Kidney epithelial cell (primary cell): ENCODE results near the gene CCDC178. TPM values are rescaled to one million over a fixed set of nuclear protein-coding genes. Genes with fewer than 3 reads are reported as not detected.

Experiments
- DNase-seq: peaks from one replicate; pipeline ENCODE4 v3.0.0-alpha.2; 2010; ENCODE audit warnings: low read depth
- H3K27me3 ChIP-seq: 2 replicates; pipeline ENCODE4 v1.6.0; 2011; ENCODE audit warnings: low read length; ENCODE audit not compliant: control insufficient read depth, insufficient read depth
- H3K36me3 ChIP-seq: 2 replicates; pipeline ENCODE4 v1.5.1; 2011; ENCODE audit warnings: low read length; ENCODE audit not compliant: control insufficient read depth, insufficient read depth
- H3K4me3 ChIP-seq: 2 replicates; pipeline ENCODE4 v1.5.1; 2011; ENCODE audit warnings: low read depth, mild to moderate bottlenecking, control low read depth, low read length
- total RNA-seq: library from RNA; depleted of rRNA; stranded (reverse); fragments of >200 nt; gene quantifications from 2 replicates; pipeline ENCODE4 v1.2.3, GENCODE V29; 2015
- TF ChIP-seq, protein P1 (sequence below): IDR thresholded peaks from 2 replicates; pipeline ENCODE4 v1.5.1; 2011; ENCODE audit warnings: mild to moderate bottlenecking, moderate library complexity, low read length, control low read depth, inconsistent platforms; ENCODE audit not compliant: insufficient read depth, poor library complexity, severe bottlenecking

CCDC178 gene
- total RNA-seq, 1 donor from 2014 or later, result 0.08 TPM

DNA sequence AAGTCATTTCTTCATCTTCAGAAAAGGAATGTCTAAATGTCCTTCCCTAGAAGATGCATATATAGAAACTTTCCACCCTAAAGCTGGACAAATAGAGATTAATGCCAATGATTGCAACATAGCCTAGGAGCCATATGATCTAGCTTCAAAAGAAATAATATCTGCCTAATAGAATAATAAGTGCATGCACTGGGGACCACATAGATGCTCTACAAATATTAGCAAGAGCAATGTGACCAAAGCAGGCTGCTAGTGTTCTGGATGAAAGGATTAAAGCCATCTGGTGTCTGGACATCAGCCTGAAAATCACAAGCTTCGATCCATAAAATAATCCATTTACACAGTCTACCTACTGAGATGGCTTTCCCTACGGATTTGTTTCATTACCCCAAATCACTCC is 387.6 kb downstream of the CCDC178 start:
- H3K27me3 ChIP-seq, result no peaks in the 10 kb centered on the region
- no peaks in the 10 kb centered on the region for H3K36me3 ChIP-seq
- no peak overlapping the region for H3K4me3 ChIP-seq
- TF ChIP-seq, protein P1, sequence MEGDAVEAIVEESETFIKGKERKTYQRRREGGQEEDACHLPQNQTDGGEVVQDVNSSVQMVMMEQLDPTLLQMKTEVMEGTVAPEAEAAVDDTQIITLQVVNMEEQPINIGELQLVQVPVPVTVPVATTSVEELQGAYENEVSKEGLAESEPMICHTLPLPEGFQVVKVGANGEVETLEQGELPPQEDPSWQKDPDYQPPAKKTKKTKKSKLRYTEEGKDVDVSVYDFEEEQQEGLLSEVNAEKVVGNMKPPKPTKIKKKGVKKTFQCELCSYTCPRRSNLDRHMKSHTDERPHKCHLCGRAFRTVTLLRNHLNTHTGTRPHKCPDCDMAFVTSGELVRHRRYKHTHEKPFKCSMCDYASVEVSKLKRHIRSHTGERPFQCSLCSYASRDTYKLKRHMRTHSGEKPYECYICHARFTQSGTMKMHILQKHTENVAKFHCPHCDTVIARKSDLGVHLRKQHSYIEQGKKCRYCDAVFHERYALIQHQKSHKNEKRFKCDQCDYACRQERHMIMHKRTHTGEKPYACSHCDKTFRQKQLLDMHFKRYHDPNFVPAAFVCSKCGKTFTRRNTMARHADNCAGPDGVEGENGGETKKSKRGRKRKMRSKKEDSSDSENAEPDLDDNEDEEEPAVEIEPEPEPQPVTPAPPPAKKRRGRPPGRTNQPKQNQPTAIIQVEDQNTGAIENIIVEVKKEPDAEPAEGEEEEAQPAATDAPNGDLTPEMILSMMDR, result no peak
- DNase-seq, result no peak

DNA sequence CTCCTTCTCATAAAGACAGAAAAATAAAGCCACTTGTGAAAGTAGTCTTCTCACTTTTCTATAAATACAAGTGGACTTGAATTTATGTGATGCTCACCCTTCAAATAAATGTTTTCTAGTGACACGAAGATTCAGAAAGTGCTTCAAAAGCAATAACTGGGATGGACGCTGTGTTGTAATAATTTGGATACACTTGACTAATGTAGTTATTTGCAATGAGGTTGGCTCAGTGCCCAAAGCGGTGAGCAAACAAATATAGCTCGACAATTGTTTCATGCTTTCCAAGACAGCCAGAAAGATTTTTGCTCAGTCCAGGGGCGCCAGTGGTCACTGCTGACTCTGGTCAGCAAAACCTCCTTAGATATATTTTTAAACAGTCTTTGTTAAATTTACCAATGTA is 389.1 kb downstream of the CCDC178 start:
- H3K27me3 ChIP-seq, result no peaks in the 10 kb centered on the region
- no peak overlapping the region for H3K4me3 ChIP-seq
- DNase-seq, result no peak
- TF ChIP-seq, protein P1, result no peak
- H3K36me3 ChIP-seq, result no peaks in the 10 kb centered on the region

DNA sequence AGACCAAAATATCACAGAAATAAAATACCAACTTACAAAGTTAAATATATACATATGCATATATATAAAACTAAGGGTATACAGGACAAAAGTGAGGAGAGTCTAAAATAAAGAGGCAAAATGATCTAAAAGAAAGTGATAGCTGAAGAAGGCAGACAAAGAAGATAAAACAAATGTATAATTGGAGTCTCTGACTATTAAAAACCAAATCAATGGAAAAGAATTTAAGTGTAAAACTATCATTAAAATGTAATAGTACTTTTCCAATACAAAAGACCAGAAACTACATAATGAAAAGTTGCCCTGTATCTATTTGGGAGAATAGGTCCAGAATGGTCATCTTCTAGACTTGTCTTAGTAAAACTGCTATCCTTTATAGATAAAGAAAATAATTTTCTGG is 400.3 kb downstream of the CCDC178 start:
- TF ChIP-seq, protein P1, result no peak
- Histone ChIP-seq H3K27me3 (no peaks in the 10 kb centered on the region), H3K36me3 (no peaks in the 10 kb centered on the region), H3K4me3 (no peak overlapping the region)
- no peak for DNase-seq

DNA sequence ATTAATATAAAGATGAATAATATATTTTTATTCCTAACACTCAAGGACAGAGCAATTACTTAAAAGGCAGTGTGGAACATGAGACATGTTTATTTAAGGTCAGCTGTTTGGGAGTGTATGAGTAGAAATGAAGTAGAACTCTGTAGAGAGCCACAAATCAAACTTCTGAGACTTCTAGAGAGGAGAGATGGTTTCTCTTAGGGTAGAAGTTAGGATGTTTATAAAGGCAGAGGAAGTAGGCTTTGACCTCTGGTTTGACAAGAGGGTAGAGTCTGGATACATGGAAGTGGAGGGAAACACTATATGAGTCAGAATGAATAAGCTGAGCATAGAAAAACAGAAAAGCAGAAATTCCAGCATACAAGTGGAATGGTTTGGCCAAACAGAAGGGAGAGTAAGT is 405.6 kb downstream of the CCDC178 start:
- Histone ChIP-seq H3K27me3 (no peaks in the 10 kb centered on the region), H3K4me3 (no peak overlapping the region), H3K36me3 (no peaks in the 10 kb centered on the region)
- TF ChIP-seq, protein P1, result no peak
- DNase-seq, result peak; percentile 18

DNA sequence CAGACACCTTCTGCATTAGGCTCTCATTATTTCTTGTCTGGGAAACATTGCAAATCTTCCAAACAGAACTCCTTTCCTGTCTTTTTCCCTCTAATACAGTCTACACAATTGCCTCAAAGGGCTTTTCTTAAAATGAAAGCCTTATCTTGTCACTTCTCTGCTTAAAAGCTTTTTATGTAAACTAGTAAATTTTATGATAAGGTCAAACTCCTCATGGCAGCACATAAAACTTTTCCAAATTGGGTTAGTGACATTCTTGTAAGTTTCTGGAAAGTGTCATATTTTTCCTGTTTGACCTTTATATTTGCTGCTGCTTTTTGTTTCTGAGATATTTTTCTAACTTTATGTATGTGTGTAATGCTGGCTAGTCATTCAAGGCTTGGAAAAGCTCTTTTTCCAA is 406.3 kb downstream of the CCDC178 start:
- no peaks in the 10 kb centered on the region for H3K36me3 ChIP-seq
- TF ChIP-seq, protein P1, result no peak
- H3K27me3 ChIP-seq, result no peaks in the 10 kb centered on the region
- DNase-seq, result no peak
- no peak overlapping the region for H3K4me3 ChIP-seq

DNA sequence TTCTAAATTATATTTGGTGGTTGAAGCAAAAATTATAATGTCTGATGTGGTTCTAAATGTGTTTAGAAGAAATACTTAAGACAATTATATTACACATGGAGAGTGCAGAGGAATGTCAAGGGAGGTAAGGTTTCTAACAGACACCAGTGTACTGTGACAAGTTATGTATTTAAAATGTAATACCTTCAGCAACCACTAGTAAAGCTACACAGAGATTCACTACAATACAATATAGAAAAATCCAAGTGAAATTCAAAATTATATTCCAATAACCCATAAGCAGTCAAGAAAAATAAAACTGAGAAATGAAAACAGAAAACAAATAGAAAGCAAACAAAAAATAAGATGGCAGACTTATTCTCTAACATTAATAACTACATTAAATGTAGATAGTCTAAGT is 418.2 kb downstream of the CCDC178 start:
- Histone ChIP-seq H3K36me3 (no peaks in the 10 kb centered on the region), H3K27me3 (no peaks in the 10 kb centered on the region), H3K4me3 (no peak overlapping the region)
- TF ChIP-seq, protein P1, result no peak
- DNase-seq, result no peak
